Muscle of leg (tissue), 11 donors: ENCODE data around the gene RHOC. TPM values are rescaled to one million over a fixed set of nuclear protein-coding genes. Genes with fewer than 3 reads are reported as not detected.

ENCODE experiments used
- DNase-seq: peaks from one replicate; pipeline ENCODE4 v3.0.0; 2013
- H3K27ac ChIP-seq: one replicate; pipeline ENCODE4 v1.5.1; 2013; ENCODE audit warnings: mild to moderate bottlenecking, low read length, control low read depth
- H3K27me3 ChIP-seq: one replicate; pipeline ENCODE4 v1.6.1; 2013; ENCODE audit warnings: low read length; ENCODE audit not compliant: control insufficient read depth, insufficient read depth
- H3K36me3 ChIP-seq: one replicate; pipeline ENCODE4 v1.6.1; 2013; ENCODE audit warnings: low read length; ENCODE audit not compliant: control insufficient read depth, insufficient read depth
- H3K4me1 ChIP-seq: one replicate; pipeline ENCODE4 v1.6.1; 2013; ENCODE audit warnings: low read length; ENCODE audit not compliant: control insufficient read depth, insufficient read depth
- H3K4me3 ChIP-seq: one replicate; pipeline ENCODE4 v1.5.1; 2013; ENCODE audit warnings: low read length, control low read depth
- H3K9me3 ChIP-seq: replicated peaks from 2 replicates; pipeline ENCODE4 v1.6.1; 2013; ENCODE audit warnings: low read depth, low read length; ENCODE audit not compliant: control insufficient read depth
- WGBS: methylation state at CpG from one replicate; pipeline ENCODE4 v1.1.5; 2013; ENCODE audit warnings: missing lambda C conversion rate; ENCODE audit not compliant: insufficient coverage; 5-methylcytosine and 5-hydroxymethylcytosine counted together
- polyA plus RNA-seq, 8 donors: library from polyadenylated mRNA; unstranded; fragments of 120-200 nt; gene quantifications; one replicate each; pipeline versions ENCODE4 v1.2.1 to v1.2.3, GENCODE V29; 2013; ENCODE audit warnings: inconsistent platforms in 1 of 8, low replicate concordance in 1 of 8; ENCODE audit not compliant: insufficient read length in 8 of 8, insufficient read depth in 1 of 8
- total RNA-seq: library from RNA; stranded (reverse); fragments of 120-200 nt; gene quantifications from one replicate; pipeline ENCODE4 v1.2.4, GENCODE V29; 2013

RHOC gene
- total and polyA plus RNA-seq, 9 donors, result 252 to 338 (median 298) TPM

GRCh38 chr1:112712701-112713128, 5.8 kb upstream of the RHOC start:
- H3K4me3 ChIP-seq, result no peak overlapping the region
- 78% methylated on average over 6 of the region's 9 CpGs for WGBS
- H3K27me3 ChIP-seq, result peaks cover 51% of the 10 kb centered on the region
- peaks cover 26% of the 10 kb centered on the region for H3K4me1 ChIP-seq
- no peaks in the 10 kb centered on the region for H3K36me3 ChIP-seq
- H3K9me3 ChIP-seq, result no peaks in the 10 kb centered on the region
- no peak for DNase-seq
- H3K27ac ChIP-seq, result no peak overlapping the region

GRCh38 chr1:112712191-112712590, 5.3 kb upstream of the RHOC start:
- Histone ChIP-seq H3K4me1 (peaks cover 29% of the 10 kb centered on the region), H3K9me3 (no peaks in the 10 kb centered on the region), H3K27ac (no peak overlapping the region), H3K27me3 (peaks cover 50% of the 10 kb centered on the region), H3K36me3 (no peaks in the 10 kb centered on the region), H3K4me3 (no peak overlapping the region)
- no peak for DNase-seq
- WGBS, result 100% methylated on average over 1 of the region's 7 CpGs

GRCh38 chr1:112711670-112712069, 4.7 kb upstream of the RHOC start:
- Histone ChIP-seq H3K4me3 (no peak overlapping the region), H3K36me3 (no peaks in the 10 kb centered on the region), H3K4me1 (peaks cover 29% of the 10 kb centered on the region), H3K9me3 (no peaks in the 10 kb centered on the region), H3K27ac (no peak overlapping the region), H3K27me3 (peaks cover 48% of the 10 kb centered on the region)
- DNase-seq, result no peak
- 55% methylated on average over 9 of the region's 11 CpGs for WGBS

- Histone ChIP-seq H3K36me3 (no peaks in the 10 kb centered on the region), H3K27me3 (peaks cover 48% of the 10 kb centered on the region), H3K27ac (no peak overlapping the region), H3K4me1 (peaks cover 25% of the 10 kb centered on the region), H3K4me3 (no peak overlapping the region), H3K9me3 (no peaks in the 10 kb centered on the region)
- DNase-seq, result no peak
- 0% methylated on average over 1 of the region's 7 CpGs for WGBS
These were observed 4.1 kb upstream of the RHOC start for GRCh38 chr1:112711041-112711440.

GRCh38 chr1:112710586-112710985, 3.7 kb upstream of the RHOC start:
- WGBS, result 83% methylated on average over 1 of the region's 3 CpGs
- no peak overlapping the region for H3K4me3 ChIP-seq
- H3K36me3 ChIP-seq, result no peaks in the 10 kb centered on the region
- DNase-seq, result no peak
- peaks cover 48% of the 10 kb centered on the region for H3K27me3 ChIP-seq
- peaks cover 25% of the 10 kb centered on the region for H3K4me1 ChIP-seq
- H3K9me3 ChIP-seq, result no peaks in the 10 kb centered on the region
- no peak overlapping the region for H3K27ac ChIP-seq

- 87% methylated on average over 7 of the region's 7 CpGs for WGBS
- no peaks in the 10 kb centered on the region for H3K36me3 ChIP-seq
- peaks cover 26% of the 10 kb centered on the region for H3K4me1 ChIP-seq
- no peak overlapping the region for H3K27ac ChIP-seq
- H3K9me3 ChIP-seq, result no peaks in the 10 kb centered on the region
- H3K27me3 ChIP-seq, result peaks cover 48% of the 10 kb centered on the region
- no peak overlapping the region for H3K4me3 ChIP-seq
- DNase-seq, result no peak
These were observed 3.2 kb upstream of the RHOC start for GRCh38 chr1:112710159-112710558.

- H3K27me3 ChIP-seq, result peaks cover 34% of the 10 kb centered on the region
- H3K4me3 ChIP-seq, result no peak overlapping the region
- H3K4me1 ChIP-seq, result peaks cover 31% of the 10 kb centered on the region
- WGBS, result no CpG with 5 or more reads among the region's 3 CpGs
- H3K9me3 ChIP-seq, result no peaks in the 10 kb centered on the region
- peaks cover 5% of the 10 kb centered on the region for H3K36me3 ChIP-seq
- H3K27ac ChIP-seq, result no peak overlapping the region
- no peak for DNase-seq
These were observed 1.6 kb upstream of the RHOC start for GRCh38 chr1:112708489-112708888.

DNA sequence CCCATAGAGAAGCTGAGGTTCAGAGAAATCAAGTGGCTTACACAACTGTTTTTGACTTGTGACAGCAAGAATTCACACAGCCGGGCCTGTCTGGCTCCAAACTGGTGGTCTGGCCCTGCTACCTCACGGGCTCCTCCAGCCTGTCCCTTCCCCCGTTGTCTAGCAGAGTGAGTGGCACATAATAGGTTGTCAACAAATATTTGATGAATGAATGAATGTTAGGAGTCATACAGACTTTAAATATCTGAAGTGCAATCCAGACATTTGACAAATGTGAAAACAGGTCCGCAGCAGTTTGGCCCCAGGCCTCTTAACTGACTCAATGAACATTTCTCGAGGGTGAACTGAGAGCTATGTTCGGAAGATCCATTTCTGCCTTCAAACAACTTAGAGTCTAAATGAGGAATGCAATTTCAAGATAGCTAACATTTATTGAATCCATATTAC, 1.1 kb upstream of the RHOC start:
- Histone ChIP-seq H3K27me3 (peaks cover 30% of the 10 kb centered on the region), H3K4me3 (no peak overlapping the region), H3K9me3 (no peaks in the 10 kb centered on the region), H3K27ac (no peak overlapping the region), H3K4me1 (peaks cover 35% of the 10 kb centered on the region), H3K36me3 (peaks cover 9% of the 10 kb centered on the region)
- WGBS, result 83% methylated on average over 3 of the region's 6 CpGs
- no peak for DNase-seq

DNA sequence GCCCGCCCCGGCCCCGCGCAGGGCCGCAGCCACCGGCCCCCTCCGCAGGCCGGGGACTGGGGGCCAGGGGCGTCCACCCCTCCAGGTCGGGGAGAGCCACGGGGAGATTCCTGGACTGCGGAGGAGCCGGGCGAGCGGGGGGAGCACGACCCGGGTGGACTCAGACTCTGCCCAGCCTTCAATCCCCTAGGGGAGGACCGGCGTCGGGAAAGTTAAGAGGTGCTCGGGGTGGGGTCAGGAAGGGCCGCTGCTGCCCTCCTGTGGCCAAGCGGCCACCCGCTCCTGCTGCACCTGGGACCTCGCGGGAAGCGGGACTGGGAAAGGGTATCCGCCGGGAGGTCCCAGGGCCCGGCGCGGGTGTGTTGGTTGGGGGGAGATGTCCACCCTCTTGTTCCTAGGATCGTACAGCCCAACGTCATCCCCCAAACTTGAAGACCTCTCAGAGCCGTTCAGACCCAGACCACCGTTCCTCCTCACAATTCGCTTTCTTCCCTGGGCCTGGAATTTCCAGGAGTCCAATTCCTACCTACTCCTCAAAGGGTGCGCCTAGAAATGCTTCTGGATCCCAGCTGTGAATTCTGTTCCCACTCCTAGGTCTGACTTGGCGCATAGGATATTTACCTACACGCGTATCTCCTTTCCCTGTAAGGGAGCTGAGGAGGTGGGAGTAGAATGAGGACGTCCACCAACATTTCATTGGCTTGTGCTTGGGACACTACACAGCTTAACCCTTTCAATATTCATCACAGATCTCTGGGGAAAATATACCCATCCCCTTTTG, 484 bp upstream of the RHOC start:
- DNase-seq, result peak; percentile 94
- Histone ChIP-seq H3K4me3 (peak overlapping the region; percentile 96), H3K27ac (peak overlapping the region; percentile 77), H3K27me3 (peaks cover 26% of the 10 kb centered on the region), H3K9me3 (no peaks in the 10 kb centered on the region), H3K36me3 (peaks cover 15% of the 10 kb centered on the region), H3K4me1 (peaks cover 41% of the 10 kb centered on the region)
- 2% methylated on average over 12 of the region's 42 CpGs for WGBS

- 2% methylated on average over 8 of the region's 13 CpGs for WGBS
- peak overlapping the region; percentile 99 for H3K27ac ChIP-seq
- DNase-seq, result peak; percentile 99
- H3K36me3 ChIP-seq, result peaks cover 38% of the 10 kb centered on the region
- peak overlapping the region; percentile 96 for H3K4me3 ChIP-seq
- peaks cover 64% of the 10 kb centered on the region for H3K4me1 ChIP-seq
- no peaks in the 10 kb centered on the region for H3K9me3 ChIP-seq
- peaks cover 6% of the 10 kb centered on the region for H3K27me3 ChIP-seq
These were observed 1.8 kb downstream of the RHOC start for GRCh38 chr1:112704934-112705627.
